GM23338 (cell line): ENCODE data around the gene ESRRA. TPM values are rescaled to one million over a fixed set of nuclear protein-coding genes. Genes with fewer than 3 reads are reported as not detected.
A peak's percentile ranks its signal among the peaks of the same experiment; 100 is the strongest.

Source experiments
- ATAC-seq: fragments of 200-7000 bp; cut with Tn5 transposase; 3 replicates; pipeline ENCODE4 v1.9.1; 2020
- DNase-seq: peaks from one replicate; pipeline ENCODE4 v3.0.0-alpha.2; 2015; ENCODE audit warnings: low spot score
- H2AFZ ChIP-seq: fragments of 200-600 bp; sonication (generic); 2 replicates; pipeline ENCODE4 v1.8.0; 2016; ENCODE audit warnings: antibody characterized with exemption, mild to moderate bottlenecking, moderate library complexity
- H3F3A ChIP-seq: fragments of 200-600 bp; sonication (generic); replicated peaks from 2 replicates; pipeline ENCODE4 v1.8.0; 2017; ENCODE audit warnings: antibody characterized with exemption, mixed run types, low read depth
- H3K27ac ChIP-seq: fragments of 200-600 bp; sonication (generic); 2 replicates; pipeline ENCODE4 v1.6.1; 2016; ENCODE audit warnings: low read depth
- H3K27me3 ChIP-seq: fragments of 200-600 bp; sonication (generic); 2 replicates; pipeline ENCODE4 v1.8.0; 2016; ENCODE audit warnings: mild to moderate bottlenecking, mixed run types, moderate library complexity; ENCODE audit not compliant: insufficient read depth
- H3K36me3 ChIP-seq: fragments of 200-600 bp; sonication (generic); 2 replicates; pipeline ENCODE4 v1.8.0; 2016; ENCODE audit warnings: mild to moderate bottlenecking; ENCODE audit not compliant: insufficient read depth
- H3K4me1 ChIP-seq: fragments of 200-600 bp; sonication (generic); 2 replicates; pipeline ENCODE4 v1.8.0; 2016; ENCODE audit warnings: mild to moderate bottlenecking, moderate library complexity; ENCODE audit not compliant: insufficient read depth
- H3K4me2 ChIP-seq: fragments of 200-600 bp; sonication (generic); 2 replicates; pipeline ENCODE4 v1.7.1; 2017; ENCODE audit warnings: mixed run types
- H3K4me3 ChIP-seq: fragments of 200-600 bp; sonication (generic); 2 replicates; pipeline ENCODE4 v1.6.1; 2016; ENCODE audit warnings: mixed run types
- H3K79me2 ChIP-seq: fragments of 200-600 bp; sonication (generic); replicated peaks from 2 replicates; pipeline ENCODE4 v1.8.0; 2017; ENCODE audit warnings: mild to moderate bottlenecking; ENCODE audit not compliant: insufficient read depth
- H3K9me2 ChIP-seq: fragments of 200-600 bp; sonication (generic); 2 replicates; pipeline ENCODE4 v1.8.0; 2017; ENCODE audit not compliant: insufficient read depth
- H4K20me1 ChIP-seq: fragments of 200-600 bp; sonication (generic); replicated peaks from 2 replicates; pipeline ENCODE4 v1.8.0; 2017; ENCODE audit warnings: mild to moderate bottlenecking; ENCODE audit not compliant: insufficient read depth
- H3K27ac Mint-ChIP-seq: 2 replicates; pipeline ENCODE4 v1.8.0; 2020; ENCODE audit warnings: inconsistent platforms, mild to moderate bottlenecking, moderate library complexity, mixed read lengths
- H3K27me3 Mint-ChIP-seq: 3 replicates; pipeline ENCODE4 v1.8.0; 2022; ENCODE audit warnings: low read depth, mild to moderate bottlenecking, moderate library complexity, mixed read lengths, inconsistent platforms; ENCODE audit not compliant: insufficient read depth, poor library complexity
- H3K36me3 Mint-ChIP-seq: 3 replicates; pipeline ENCODE4 v1.8.0; 2021; ENCODE audit warnings: low read depth, mild to moderate bottlenecking, inconsistent platforms, moderate library complexity, mixed read lengths
- H3K4me1 Mint-ChIP-seq: 3 replicates; pipeline ENCODE4 v1.8.0; 2020; ENCODE audit warnings: mild to moderate bottlenecking, inconsistent platforms, mixed read lengths
- H3K4me3 Mint-ChIP-seq: 3 replicates; pipeline ENCODE4 v1.8.0; 2021; ENCODE audit warnings: moderate library complexity, mild to moderate bottlenecking, inconsistent platforms, mixed read lengths
- H3K9me3 Mint-ChIP-seq: 3 replicates; pipeline ENCODE4 v1.8.0; 2020; ENCODE audit warnings: moderate library complexity, mild to moderate bottlenecking, inconsistent platforms, mixed read lengths
- EZH2 ChIP-seq: fragments of 200-600 bp; sonication (generic); IDR thresholded peaks from one replicate; pipeline ENCODE4 v1.8.0; 2017; ENCODE audit warnings: antibody characterized with exemption, mild to moderate bottlenecking, low read depth; ENCODE audit not compliant: unreplicated experiment
- EZH2phosphoT487 ChIP-seq: fragments of 200-600 bp; sonication (generic); IDR thresholded peaks from one replicate; pipeline ENCODE4 v1.8.1; 2018; ENCODE audit warnings: antibody characterized with exemption; ENCODE audit not compliant: unreplicated experiment
- JUNB ChIP-seq: IDR thresholded peaks from one replicate; pipeline ENCODE4 v1.6.1; 2016; ENCODE audit warnings: antibody characterized with exemption; ENCODE audit not compliant: unreplicated experiment
- NANOG ChIP-seq: IDR thresholded peaks from 2 replicates; pipeline ENCODE4 v1.6.1; 2016; ENCODE audit warnings: antibody characterized with exemption, borderline replicate concordance
- REST ChIP-seq: IDR thresholded peaks from one replicate; pipeline ENCODE4 v1.6.1; 2018; ENCODE audit warnings: antibody characterized with exemption; ENCODE audit not compliant: unreplicated experiment
- STAT1 ChIP-seq: IDR thresholded peaks from one replicate; pipeline ENCODE4 v1.6.1; 2016; ENCODE audit warnings: antibody characterized with exemption; ENCODE audit not compliant: unreplicated experiment
- ZNF114 ChIP-seq: fragments of 250-450 bp; sonication (Bioruptor Pico); IDR thresholded peaks from 2 replicates; pipeline ENCODE4 v1.5.0; 2020; ENCODE audit warnings: mild to moderate bottlenecking, moderate library complexity
- polyA plus RNA-seq: library from polyadenylated mRNA; unstranded; fragments of >200 nt; fragmentation: Nextera tagmentation; extraction: Ambion mirVana; gene quantifications from 2 replicates; pipeline ENCODE4 v1.2.1, GENCODE V29; 2016
- total RNA-seq: library from RNA; depleted of rRNA; stranded (reverse); fragments of >200 nt; shearing (Covaris generic); gene quantifications from 2 replicates; pipeline ENCODE4 v1.2.3, GENCODE V29; 2014

ESRRA gene
- total and polyA plus RNA-seq, 2 experiments from 2014 or later: 13.7 to 55.1 TPM

GRCh38 chr11:64334764-64335735 is 29.7 kb downstream of the ESRRA start:
- Mint-ChIP-seq H3K4me1 (peaks cover 9% of the 10 kb centered on the region), H3K27ac (no peak overlapping the region), H3K36me3 (no peaks in the 10 kb centered on the region), H3K9me3 (no peaks in the 10 kb centered on the region), H3K4me3 (no peak overlapping the region), H3K27me3 (peaks cover 13% of the 10 kb centered on the region)
- Histone ChIP-seq H3K4me3 (no peak overlapping the region), H2AFZ (no peak overlapping the region), H3K27me3 (no peaks in the 10 kb centered on the region), H3K27ac (no peak overlapping the region), H3K4me1 (peaks cover 3% of the 10 kb centered on the region; the same call in 1 of the 2 replicates), H3K9me2 (no peaks in the 10 kb centered on the region), H4K20me1 (no peaks in the 10 kb centered on the region), H3K79me2 (no peaks in the 10 kb centered on the region), H3K36me3 (no peaks in the 10 kb centered on the region), H3F3A (no peaks in the 10 kb centered on the region), H3K4me2 (no peak overlapping the region)
- ATAC-seq (peak; percentile 13; the same call in 1 of the 3 replicates), DNase-seq (peak; percentile 56)
- TF ChIP-seq ZNF114 (CRISPR knock-in tag) (no peak), REST (no peak), EZH2phosphoT487 (no peak)

GRCh38 chr11:64337538-64338249 is 32.4 kb downstream of the ESRRA start:
- Histone ChIP-seq H3K4me1 (peaks cover 11% of the 10 kb centered on the region; the same call in 1 of the 2 replicates), H2AFZ (no peak overlapping the region), H3F3A (0 out of 2 replicates have a peak, but pooled peaks cover 5% of the 10 kb centered on the region), H3K79me2 (no peaks in the 10 kb centered on the region), H3K9me2 (no peaks in the 10 kb centered on the region), H3K4me3 (no peak overlapping the region), H3K4me2 (no peak overlapping the region), H3K27ac (no peak overlapping the region), H3K27me3 (no peaks in the 10 kb centered on the region), H3K36me3 (no peaks in the 10 kb centered on the region), H4K20me1 (no peaks in the 10 kb centered on the region)
- Mint-ChIP-seq H3K36me3 (no peaks in the 10 kb centered on the region), H3K27ac (no peak overlapping the region), H3K9me3 (no peaks in the 10 kb centered on the region), H3K4me1 (peaks cover 12% of the 10 kb centered on the region), H3K27me3 (peaks cover 24% of the 10 kb centered on the region), H3K4me3 (no peak overlapping the region)
- ATAC-seq (no peak), DNase-seq (no peak)
- TF ChIP-seq JUNB (no peak), ZNF114 (CRISPR knock-in tag) (no peak), NANOG (no peak), STAT1 (no peak), EZH2 (no peak)
